CD1c-positive myeloid dendritic cell (primary cell): ENCODE results near the gene MNT.

Experiments used
- DNase-seq: peaks from one replicate; pipeline ENCODE4 v3.0.0-alpha.2; 2016; ENCODE audit errors: extremely low spot score

MNT gene

GRCh38 chr17:2363851-2364762, 36.8 kb downstream of the MNT start:
- DNase-seq: no peak

DNA sequence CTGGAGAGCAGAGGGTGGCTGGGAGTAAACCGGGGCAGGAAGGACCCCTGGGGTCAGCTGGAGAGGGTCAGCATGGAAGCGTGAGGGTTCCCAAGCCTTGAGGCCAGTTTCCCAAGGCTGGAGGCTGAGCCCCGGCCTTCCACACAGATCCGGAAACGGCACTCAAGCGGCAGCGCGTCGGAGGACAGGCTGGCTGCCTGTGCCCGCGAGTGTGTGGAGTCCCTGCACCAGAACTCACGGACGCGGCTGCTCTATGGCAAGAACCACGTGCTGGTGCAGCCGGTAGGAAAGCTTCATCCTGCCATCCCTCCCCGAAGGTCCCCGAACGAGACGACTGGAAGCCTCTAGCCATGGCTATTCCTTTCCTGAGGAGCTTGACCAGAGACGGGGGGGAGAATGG, 37.5 kb downstream of the MNT start:
- DNase-seq: no peak

DNA sequence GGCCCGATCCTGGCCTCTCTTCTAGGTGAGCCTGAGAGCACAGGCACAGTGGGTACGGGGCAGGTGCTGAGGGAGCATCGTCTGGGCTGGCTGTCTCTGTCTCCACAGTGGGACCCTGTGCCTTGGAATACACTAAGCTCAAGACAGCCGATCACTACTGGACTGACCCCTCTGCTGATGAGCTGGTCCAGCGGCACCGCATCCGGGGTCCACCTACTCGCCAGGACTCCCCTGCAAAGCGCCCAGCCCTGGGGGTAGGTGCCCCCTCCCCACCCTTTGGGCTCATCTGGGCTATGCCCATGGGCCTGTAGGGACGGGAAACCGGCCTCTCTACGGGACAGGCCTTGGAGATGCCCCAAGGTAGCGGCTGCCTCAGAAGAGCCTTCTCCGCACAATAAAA, 38.0 kb downstream of the MNT start:
- no peak for DNase-seq

GRCh38 chr17:2362416-2362815, 38.4 kb downstream of the MNT start:
- no peak for DNase-seq

GRCh38 chr17:2362016-2362415, 38.8 kb downstream of the MNT start:
- no peak for DNase-seq

- no peak for DNase-seq
Observed at GRCh38 chr17:2361010-2361760, 39.7 kb downstream of the MNT start.

DNA sequence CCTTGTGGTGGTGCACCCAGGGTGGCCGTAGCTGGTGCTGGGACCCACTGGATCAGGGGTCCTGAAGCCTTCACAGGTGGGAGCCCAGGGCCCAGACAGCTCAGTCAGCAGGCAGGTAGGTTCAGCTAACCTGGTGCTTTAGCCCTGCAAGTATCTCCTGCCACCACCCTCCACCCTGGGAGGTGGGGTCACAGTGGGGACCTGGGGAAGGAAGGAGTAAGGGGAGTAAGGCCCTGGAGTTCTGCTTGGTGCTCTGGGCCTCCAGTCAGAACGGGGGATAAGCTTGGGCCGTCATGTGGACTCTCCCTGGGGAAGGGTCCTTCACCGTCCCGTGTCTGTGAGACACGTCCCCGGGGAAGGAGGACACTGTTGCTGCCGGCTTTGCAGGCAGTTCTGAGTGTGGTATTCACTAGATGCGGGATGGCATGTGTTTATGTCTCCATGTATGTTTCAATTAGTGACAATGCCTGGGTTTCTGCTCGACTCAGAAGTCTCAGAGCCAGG, 42.9 kb downstream of the MNT start:
- no peak for DNase-seq

DNA sequence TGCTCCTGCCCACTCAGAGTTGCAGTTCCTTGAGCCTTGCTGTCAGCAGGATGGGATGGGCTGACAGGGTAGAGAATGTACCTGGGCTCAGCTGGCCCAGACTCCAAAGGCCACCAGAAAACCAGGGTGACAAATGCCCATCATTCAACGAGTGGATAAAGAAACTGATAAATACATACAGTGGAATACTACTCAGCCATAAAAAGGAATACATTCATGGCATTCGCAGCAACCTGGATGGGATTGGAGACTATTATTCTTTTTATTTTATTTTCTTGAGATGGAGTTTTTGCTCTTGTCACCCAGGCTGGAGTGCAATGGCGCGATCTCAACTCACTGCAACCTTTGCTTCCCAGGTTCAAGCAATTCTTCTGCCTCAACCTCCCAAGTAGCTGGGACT, 43.6 kb downstream of the MNT start:
- DNase-seq: no peak

GRCh38 chr17:2354311-2354710, 46.5 kb downstream of the MNT start:
- no peak for DNase-seq

GRCh38 chr17:2351269-2351668, 49.6 kb downstream of the MNT start:
- DNase-seq: no peak

- no peak for DNase-seq
Observed at GRCh38 chr17:2347805-2348685, 52.8 kb downstream of the MNT start.

- DNase-seq: no peak
Observed at GRCh38 chr17:2346475-2346874, 54.4 kb downstream of the MNT start.

DNA sequence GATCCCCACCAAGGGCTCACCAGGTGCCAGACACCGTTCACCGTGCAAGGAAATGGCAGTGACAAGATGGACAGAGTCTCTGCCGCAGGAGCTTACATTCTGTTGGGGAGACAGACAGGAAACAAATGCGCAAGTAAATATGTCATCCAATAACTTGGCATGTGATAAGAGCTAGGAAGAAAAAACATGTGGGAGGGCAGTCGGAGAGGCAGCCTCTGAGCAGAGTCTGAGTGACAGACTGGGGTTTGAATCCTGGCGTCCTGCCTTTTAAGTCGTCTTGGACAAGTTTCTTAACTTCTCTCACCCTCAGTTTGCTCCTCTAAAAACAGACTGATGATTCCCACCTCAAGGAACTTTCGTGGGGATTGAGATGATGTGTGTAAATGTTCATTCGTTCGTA, 56.3 kb downstream of the MNT start:
- no peak for DNase-seq

- no peak for DNase-seq
Observed at GRCh38 chr17:2343421-2343820, 57.4 kb downstream of the MNT start.

- peak; percentile 19 for DNase-seq
Observed at GRCh38 chr17:2338315-2338657, 62.6 kb downstream of the MNT start.

- peak; percentile 60 for DNase-seq
Observed at GRCh38 chr17:2337544-2338314, 63.1 kb downstream of the MNT start.

DNA sequence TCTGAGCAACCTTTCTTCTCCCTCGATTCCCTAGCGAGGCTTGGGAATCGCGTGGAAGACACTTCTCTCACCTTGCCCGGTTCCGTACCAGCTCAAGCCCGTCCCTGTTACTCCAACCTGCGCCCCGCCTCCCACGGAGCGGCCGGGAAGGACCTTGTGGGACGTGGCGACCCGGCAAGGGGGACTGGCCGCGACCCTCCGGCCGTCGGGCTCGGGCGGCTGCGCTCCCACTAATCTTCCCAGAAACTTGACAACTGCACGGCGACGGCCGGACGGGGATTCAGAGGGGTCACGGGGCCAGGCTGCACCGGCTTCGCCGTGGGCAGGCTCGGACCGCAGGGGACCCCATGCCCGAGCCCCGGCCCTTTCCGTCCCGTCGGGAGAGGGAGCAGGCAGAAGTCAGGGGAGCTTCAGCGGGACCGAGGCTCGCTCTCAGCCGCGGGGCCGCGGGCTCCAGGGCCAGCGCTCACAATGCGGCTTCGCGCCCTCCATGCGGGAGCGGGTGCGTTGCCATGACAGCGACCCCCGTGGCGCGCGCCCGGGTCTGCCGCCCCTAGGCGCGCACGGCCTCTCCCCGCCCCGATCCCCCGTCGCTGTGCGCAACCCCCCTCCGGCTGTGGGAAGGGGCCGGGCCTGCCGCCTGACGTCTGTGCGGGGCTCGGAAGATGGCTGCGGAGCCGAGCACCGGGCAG, 63.9 kb downstream of the MNT start, which contains the start of gene SGSM2:
SGSM2 (plus strand) TSS at position 650 of the 692 bp plus-strand sequence. CDS start 188 bp downstream, outside the sequence.
- DNase-seq: peak; percentile 65

- DNase-seq: peak; percentile 94
Observed at GRCh38 chr17:2336215-2336851, 64.5 kb downstream of the MNT start, which contains the start of gene TSR1. TSR1 (minus strand) TSS chr17:2336457; CDS start chr17:2336427, 30 bp downstream.

DNA sequence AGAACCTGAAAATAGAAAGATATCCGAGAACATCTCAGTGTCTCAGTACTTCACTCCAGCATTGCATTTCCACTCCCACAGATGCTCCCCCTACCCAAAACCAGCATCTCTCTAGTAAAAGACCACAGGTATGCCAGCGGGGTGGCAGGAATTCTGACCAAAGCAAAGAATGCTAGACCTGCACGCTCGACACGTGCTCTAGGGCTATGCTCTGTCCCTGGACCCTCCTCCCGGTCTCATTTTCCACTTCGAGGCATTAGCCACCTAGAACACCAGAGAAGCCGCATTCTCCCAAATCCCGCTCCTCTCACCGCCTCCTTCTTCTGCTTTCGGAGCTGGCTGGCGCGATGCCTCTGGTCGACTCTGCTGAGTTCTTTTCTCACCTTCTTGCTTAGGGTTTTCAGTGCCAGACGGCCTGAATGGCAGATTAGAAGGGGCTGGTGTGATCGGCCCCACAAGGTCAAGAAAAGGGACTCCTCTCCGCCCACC, 65.1 kb downstream of the MNT start:
- DNase-seq: peak; percentile 20
